Activated CD4-positive, alpha-beta T cell treated with anti-CD3 and anti-CD28 coated beads for 24 hours (primary cell): Measurements from ENCODE around the gene OR5D14.

ENCODE experiments used
- DNase-seq, 2 donors: peaks; one replicate each; pipeline ENCODE4 v3.0.0-alpha.2; 2020; ENCODE audit warnings: low read depth in 2 of 2

Gene OR5D14

DNA sequence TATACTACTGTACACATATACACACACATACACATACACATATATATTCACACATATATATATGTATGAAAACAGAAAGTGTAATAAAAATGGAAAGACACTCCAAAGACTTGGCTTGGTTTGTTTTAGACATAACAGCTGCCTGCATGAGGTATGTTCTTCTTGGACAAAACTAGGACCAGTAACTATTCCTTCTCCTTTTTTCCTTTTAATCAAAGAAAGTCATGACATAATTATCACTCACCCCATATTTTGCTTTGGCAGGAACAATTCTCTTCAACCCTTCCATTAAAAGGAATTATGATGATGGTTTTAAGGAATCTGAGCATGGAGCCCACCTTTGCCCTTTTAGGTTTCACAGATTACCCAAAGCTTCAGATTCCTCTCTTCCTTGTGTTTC lies at the start of gene OR5D14:
Gene OR5D14 (plus strand): TSS at position 301 of the 400 bp plus-strand sequence. CDS start 0 bp downstream, at position 301.
- DNase-seq, result no peak

DNA sequence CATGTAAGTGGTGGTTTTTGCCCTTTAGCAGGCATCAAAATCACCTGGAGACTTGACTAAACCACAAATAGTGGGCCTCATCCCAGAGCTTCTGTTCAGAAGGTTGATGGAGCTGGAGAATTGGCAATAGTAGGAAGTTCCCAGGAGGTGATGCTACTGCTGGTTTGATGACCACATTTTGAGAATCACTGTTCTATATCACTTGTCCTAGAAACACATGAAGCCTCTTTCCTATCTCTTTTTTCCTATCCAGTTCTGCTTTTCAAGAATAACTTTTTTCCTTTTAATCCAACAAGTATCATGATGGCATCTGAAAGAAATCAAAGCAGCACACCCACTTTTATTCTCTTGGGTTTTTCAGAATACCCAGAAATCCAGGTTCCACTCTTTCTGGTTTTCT lies 22.2 kb upstream of the OR5D14 start, which contains the start of gene OR5D13:
Gene OR5D13 (plus strand): TSS at position 301 of the 400 bp plus-strand sequence. CDS start 0 bp downstream, at position 301.
- DNase-seq, result no peak

- no peak for DNase-seq
These were observed 3.8 kb upstream of the OR5D14 start for GRCh38 chr11:55791606-55792005.

- no peak for DNase-seq
These were observed 2.0 kb upstream of the OR5D14 start for GRCh38 chr11:55793321-55793720.

DNA sequence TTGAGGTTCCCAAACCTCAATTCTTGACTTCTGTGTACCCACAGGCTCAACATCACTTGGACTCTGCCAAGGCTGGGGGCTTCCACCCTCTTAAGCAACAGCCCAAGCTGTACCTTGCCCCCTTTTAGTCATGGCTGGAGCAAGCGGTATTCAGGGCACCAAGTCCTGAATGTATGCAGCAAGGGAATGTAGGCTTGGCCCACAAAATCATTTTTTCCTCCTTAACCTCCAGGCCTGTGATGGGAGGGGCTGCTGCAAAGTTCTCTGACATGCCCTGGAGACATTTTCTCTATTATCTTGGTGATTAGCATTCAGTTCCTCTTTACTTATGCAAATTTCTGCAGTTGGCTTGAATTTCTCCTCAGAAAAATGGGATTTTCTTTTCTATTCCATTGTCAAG lies 10.9 kb downstream of the OR5D14 start:
- no peak for DNase-seq

GRCh38 chr11:55811067-55811466 lies 15.7 kb downstream of the OR5D14 start, which contains the start of gene OR5L1:
Gene OR5L1 (plus strand): TSS chr11:55811367. CDS start chr11:55811467, 100 bp downstream.
- no peak for DNase-seq

DNA sequence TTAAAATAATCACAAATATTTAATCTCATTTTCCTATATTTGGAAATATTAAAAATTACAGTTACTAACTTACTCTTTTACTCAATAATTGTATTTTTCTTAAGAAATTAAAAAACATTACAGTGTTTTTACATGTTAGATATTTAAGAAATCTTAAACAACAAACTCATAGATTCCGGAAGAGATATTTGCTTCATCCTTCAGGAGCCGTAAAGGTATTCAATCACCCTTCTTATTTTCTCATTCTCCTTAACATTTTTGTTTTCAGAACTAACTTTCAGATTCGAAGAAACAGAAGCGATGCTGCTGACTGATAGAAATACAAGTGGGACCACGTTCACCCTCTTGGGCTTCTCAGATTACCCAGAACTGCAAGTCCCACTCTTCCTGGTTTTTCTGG lies 24.0 kb downstream of the OR5D14 start, which contains the start of gene OR5D18:
Gene OR5D18 (plus strand): TSS at position 301 of the 400 bp plus-strand sequence. CDS start 0 bp downstream, at position 301.
- no peak for DNase-seq

GRCh38 chr11:55826919-55827318 lies 31.6 kb downstream of the OR5D14 start, which contains the start of gene OR5L2:
Gene OR5L2 (plus strand): TSS chr11:55827219. CDS start chr11:55827219, 0 bp downstream.
- no peak for DNase-seq

DNA sequence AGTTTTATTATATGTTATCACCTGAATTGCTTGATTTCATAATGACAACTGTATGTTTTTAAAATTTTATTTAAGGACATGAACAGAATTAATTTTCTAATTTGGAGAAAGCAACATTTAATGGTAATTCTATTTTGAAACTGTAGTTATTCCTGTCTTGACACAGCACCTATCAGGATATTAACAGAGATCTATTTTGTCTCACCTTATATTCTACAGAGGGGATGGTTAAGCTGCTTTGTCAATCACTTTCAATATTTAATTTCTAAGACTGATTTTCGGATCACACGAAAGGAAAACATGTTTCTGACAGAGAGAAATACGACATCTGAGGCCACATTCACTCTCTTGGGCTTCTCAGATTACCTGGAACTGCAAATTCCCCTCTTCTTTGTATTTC lies 43.1 kb downstream of the OR5D14 start, which contains the start of gene OR5D16:
Gene OR5D16 (plus strand): TSS at position 301 of the 400 bp plus-strand sequence. CDS start 0 bp downstream, at position 301.
- no peak for DNase-seq
